Measurements from ENCODE around the gene DLGAP4.

DNA sequence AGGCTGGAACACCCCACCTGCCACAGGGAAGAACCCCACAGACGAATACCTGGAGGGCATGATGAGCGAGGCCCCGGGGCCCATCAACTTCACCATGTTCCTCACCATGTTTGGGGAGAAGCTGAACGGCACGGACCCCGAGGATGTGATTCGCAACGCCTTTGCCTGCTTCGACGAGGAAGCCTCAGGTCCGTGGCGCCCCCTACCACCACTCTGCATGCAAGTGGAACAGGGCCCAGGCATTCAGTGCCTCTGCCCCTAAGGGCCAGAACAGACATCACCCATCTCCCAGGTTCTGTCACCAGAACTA, 241.8 kb downstream of the DLGAP4 start:
- no peak for TF ChIP-seq FOXP1 (IDR thresholded peaks at IDR 0.05)
- TF ChIP-seq FOXP1 (CRISPR knock-in tag; IDR thresholded peaks at IDR 0.05), result no peak
- no peak for TF ChIP-seq SMAD3 (CRISPR knock-in tag; IDR thresholded peaks at IDR 0.05)
- TF ChIP-seq TAF1 (CRISPR knock-in tag; IDR thresholded peaks at IDR 0.05), result no peak
- no peak for TF ChIP-seq KDM4B (CRISPR knock-in tag; IDR thresholded peaks at IDR 0.05)
- TF ChIP-seq, protein P1, sequence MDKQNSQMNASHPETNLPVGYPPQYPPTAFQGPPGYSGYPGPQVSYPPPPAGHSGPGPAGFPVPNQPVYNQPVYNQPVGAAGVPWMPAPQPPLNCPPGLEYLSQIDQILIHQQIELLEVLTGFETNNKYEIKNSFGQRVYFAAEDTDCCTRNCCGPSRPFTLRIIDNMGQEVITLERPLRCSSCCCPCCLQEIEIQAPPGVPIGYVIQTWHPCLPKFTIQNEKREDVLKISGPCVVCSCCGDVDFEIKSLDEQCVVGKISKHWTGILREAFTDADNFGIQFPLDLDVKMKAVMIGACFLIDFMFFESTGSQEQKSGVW (CRISPR knock-in tag; IDR thresholded peaks at IDR 0.05; ENCODE audit: borderline replicate concordance), result no peak

Data from HepG2 (cell line).